Left lobe of liver (tissue), 2 donors: ENCODE data around the gene COL19A1. TPM values are rescaled to one million over a fixed set of nuclear protein-coding genes. Genes with fewer than 3 reads are reported as not detected.
A peak's percentile ranks its signal among the peaks of the same experiment; 100 is the strongest.

Source experiments
- ATAC-seq: fragments of 200-7000 bp; cut with Tn5 transposase; one replicate; pipeline ENCODE4 v1.9.1; 2020; ENCODE audit warnings: mild to moderate bottlenecking, moderate library complexity
- DNase-seq: peaks from one replicate; pipeline ENCODE4 v3.0.0-alpha.2; 2020; ENCODE audit warnings: low spot score
- total RNA-seq: library from RNA; stranded (reverse); gene quantifications from one replicate; pipeline ENCODE4 v1.2.1, GENCODE V29; 2021
- donor health status: DM: no; HTN: no; CAD: no; lungs with moderate emphysema.
- donor health status: DM: no; HTN: yes; CAD: no.

COL19A1 gene
- total RNA-seq, 1 donor from 2014 or later = 0.10 TPM

GRCh38 chr6:70162972-70163371, 296.6 kb downstream of the COL19A1 start:
- DNase-seq (no peak), ATAC-seq (no peak)

GRCh38 chr6:70163795-70164194, 297.4 kb downstream of the COL19A1 start:
- ATAC-seq = no peak
- DNase-seq = no peak

- DNase-seq = no peak
- no peak for ATAC-seq
Measured at GRCh38 chr6:70164556-70164955, 298.2 kb downstream of the COL19A1 start.

GRCh38 chr6:70166088-70166958, 300.0 kb downstream of the COL19A1 start:
- DNase-seq (peak; percentile 48), ATAC-seq (peak; percentile 99)

- no peak for DNase-seq
- ATAC-seq = no peak
Measured at GRCh38 chr6:70168681-70169377, 302.5 kb downstream of the COL19A1 start.

GRCh38 chr6:70171236-70171635, 304.9 kb downstream of the COL19A1 start:
- ATAC-seq (no peak), DNase-seq (no peak)

- DNase-seq = no peak
Measured at GRCh38 chr6:70172252-70172651, 305.9 kb downstream of the COL19A1 start.

GRCh38 chr6:70175770-70176169, 309.4 kb downstream of the COL19A1 start:
- ATAC-seq (no peak), DNase-seq (no peak)

More at GRCh38 chr6:70172252-70172651, 305.9 kb downstream of the COL19A1 start:
- no peak for ATAC-seq

GRCh38 chr6:70176842-70177550, 310.6 kb downstream of the COL19A1 start:
- ATAC-seq = no peak
- DNase-seq = no peak

GRCh38 chr6:70180183-70180900, 314.0 kb downstream of the COL19A1 start:
- ATAC-seq (no peak), DNase-seq (no peak)

GRCh38 chr6:70180901-70181599, 314.7 kb downstream of the COL19A1 start:
- ATAC-seq (no peak), DNase-seq (no peak)

GRCh38 chr6:70183538-70183937, 317.2 kb downstream of the COL19A1 start:
- ATAC-seq (no peak), DNase-seq (no peak)

- no peak for DNase-seq
- no peak for ATAC-seq
Measured at GRCh38 chr6:70184723-70185122, 318.4 kb downstream of the COL19A1 start.

GRCh38 chr6:70186461-70186860, 320.1 kb downstream of the COL19A1 start:
- ATAC-seq (no peak), DNase-seq (no peak)

- DNase-seq = no peak
- no peak for ATAC-seq
Measured at GRCh38 chr6:70188202-70188601, 321.8 kb downstream of the COL19A1 start.

- no peak for ATAC-seq
- no peak for DNase-seq
Measured at GRCh38 chr6:70194421-70194820, 328.1 kb downstream of the COL19A1 start.

- DNase-seq (no peak), ATAC-seq (no peak)
Measured at GRCh38 chr6:70196531-70196930, 330.2 kb downstream of the COL19A1 start.

- ATAC-seq = no peak
Measured at GRCh38 chr6:70198785-70199184, 332.4 kb downstream of the COL19A1 start.

GRCh38 chr6:70208235-70208790, 342.0 kb downstream of the COL19A1 start:
- DNase-seq (no peak), ATAC-seq (no peak)

More at GRCh38 chr6:70198785-70199184, 332.4 kb downstream of the COL19A1 start:
- DNase-seq = no peak

- no peak for DNase-seq
- peak; percentile 58 for ATAC-seq
Measured at GRCh38 chr6:70210462-70210861, 344.1 kb downstream of the COL19A1 start.
